Ishikawa (cell line): ENCODE data around the gene C22orf31.

ENCODE experiments used
- CEBPB ChIP-seq: IDR thresholded peaks from 2 replicates; pipeline ENCODE4 v1.6.1; 2012
- CREB1 ChIP-seq: IDR thresholded peaks from 2 replicates; pipeline ENCODE4 v1.6.1; 2012; ENCODE audit warnings: low read depth
- EP300 ChIP-seq: IDR thresholded peaks from 2 replicates; pipeline ENCODE4 v1.6.1; 2012; ENCODE audit warnings: borderline replicate concordance
- MAX ChIP-seq: IDR thresholded peaks from 2 replicates; pipeline ENCODE4 v1.6.1; 2012
- NFIC ChIP-seq: IDR thresholded peaks from 2 replicates; pipeline ENCODE4 v1.6.1; 2012
- RAD21 ChIP-seq: IDR thresholded peaks from 2 replicates; pipeline ENCODE4 v1.6.1; 2012; ENCODE audit warnings: low read depth
- REST ChIP-seq: IDR thresholded peaks from 2 replicates; pipeline ENCODE4 v1.6.1; 2012; ENCODE audit warnings: low read depth, mild to moderate bottlenecking
- TAF1 ChIP-seq: IDR thresholded peaks from 2 replicates; pipeline ENCODE4 v1.6.1; 2012; ENCODE audit warnings: low read depth, mild to moderate bottlenecking
- YY1 ChIP-seq: IDR thresholded peaks from 2 replicates; pipeline ENCODE4 v1.6.1; 2012; ENCODE audit warnings: low read depth

GRCh38 chr22:29078036-29078868, 16.6 kb upstream of the C22orf31 start:
- TF ChIP-seq NFIC (no peak), EP300 (no peak), REST (no peak), CEBPB (no peak), TAF1 (no peak), RAD21 (no peak), MAX (no peak), YY1 (no peak), CREB1 (no peak)
